ENCODE data around the gene TNS3.

TNS3 gene

DNA sequence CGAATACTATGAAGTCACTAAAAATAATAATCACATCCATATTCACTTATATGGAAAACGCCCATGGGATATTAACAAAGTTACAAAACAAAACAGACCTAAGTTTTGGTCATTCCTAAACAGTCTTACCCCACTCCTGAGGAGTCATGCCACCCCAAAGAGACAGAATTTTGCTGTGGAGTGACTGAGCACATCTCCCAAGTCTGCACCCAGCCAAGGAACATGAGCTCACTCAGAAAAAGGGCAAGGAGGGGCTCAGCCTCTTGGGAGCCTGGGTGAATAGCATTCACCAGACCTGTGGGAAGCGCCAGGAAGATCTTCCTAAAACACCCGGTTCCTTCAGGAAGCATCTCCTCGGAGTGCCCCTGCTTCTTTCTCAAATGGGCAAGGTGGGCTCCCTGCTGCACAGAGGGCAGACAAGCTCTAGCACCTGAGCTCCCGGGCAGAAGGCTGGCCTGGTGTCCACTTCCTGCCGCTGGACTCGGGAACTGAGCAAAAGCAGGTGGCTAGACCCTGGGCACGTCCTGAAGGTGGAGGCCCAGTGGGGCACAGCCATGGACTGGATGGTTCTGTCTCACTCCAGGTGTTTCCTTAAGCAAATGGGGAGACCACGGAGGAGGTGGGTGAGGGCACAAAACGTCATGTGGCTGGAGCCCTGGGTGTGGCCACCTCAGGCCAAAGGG is 31.0 kb downstream of the TNS3 start:
- Histone ChIP-seq H3K27me3 (ENCODE audit: control insufficient read depth, low read length) (no peaks in the 10 kb centered on the region), H3K27ac (ENCODE audit: low read depth, low read length) (no peak overlapping the region), H3K36me3 (ENCODE audit: control insufficient read depth, low read length) (no peaks in the 10 kb centered on the region), H3F3A (ENCODE audit: control insufficient read depth, insufficient read depth) (no peaks in the 10 kb centered on the region), H3K79me2 (ENCODE audit: control insufficient read depth, low read length) (no peaks in the 10 kb centered on the region), H3K9me2 (replicated peaks; ENCODE audit: control insufficient read depth, low read length) (no peaks in the 10 kb centered on the region), H3K4me3 (ENCODE audit: low read length) (no peak overlapping the region), H3K9me3 (ENCODE audit: control insufficient read depth, insufficient read depth, low read length) (no peaks in the 10 kb centered on the region), H3K4me2 (ENCODE audit: low read length) (no peak overlapping the region), H3K4me1 (ENCODE audit: control insufficient read depth, low read length) (peaks cover 13% of the 10 kb centered on the region), H4K20me1 (ENCODE audit: control insufficient read depth, insufficient read depth, low read depth, low read length) (no peaks in the 10 kb centered on the region)
- TF ChIP-seq EZH2phosphoT487 (IDR thresholded peaks at IDR 0.05; ENCODE audit: borderline replicate concordance, low read length) = no peak
- TF ChIP-seq, protein P1, sequence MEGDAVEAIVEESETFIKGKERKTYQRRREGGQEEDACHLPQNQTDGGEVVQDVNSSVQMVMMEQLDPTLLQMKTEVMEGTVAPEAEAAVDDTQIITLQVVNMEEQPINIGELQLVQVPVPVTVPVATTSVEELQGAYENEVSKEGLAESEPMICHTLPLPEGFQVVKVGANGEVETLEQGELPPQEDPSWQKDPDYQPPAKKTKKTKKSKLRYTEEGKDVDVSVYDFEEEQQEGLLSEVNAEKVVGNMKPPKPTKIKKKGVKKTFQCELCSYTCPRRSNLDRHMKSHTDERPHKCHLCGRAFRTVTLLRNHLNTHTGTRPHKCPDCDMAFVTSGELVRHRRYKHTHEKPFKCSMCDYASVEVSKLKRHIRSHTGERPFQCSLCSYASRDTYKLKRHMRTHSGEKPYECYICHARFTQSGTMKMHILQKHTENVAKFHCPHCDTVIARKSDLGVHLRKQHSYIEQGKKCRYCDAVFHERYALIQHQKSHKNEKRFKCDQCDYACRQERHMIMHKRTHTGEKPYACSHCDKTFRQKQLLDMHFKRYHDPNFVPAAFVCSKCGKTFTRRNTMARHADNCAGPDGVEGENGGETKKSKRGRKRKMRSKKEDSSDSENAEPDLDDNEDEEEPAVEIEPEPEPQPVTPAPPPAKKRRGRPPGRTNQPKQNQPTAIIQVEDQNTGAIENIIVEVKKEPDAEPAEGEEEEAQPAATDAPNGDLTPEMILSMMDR (IDR thresholded peaks at IDR 0.05; ENCODE audit: low read depth, low read length, poor library complexity, severe bottlenecking) = no peak

DNA sequence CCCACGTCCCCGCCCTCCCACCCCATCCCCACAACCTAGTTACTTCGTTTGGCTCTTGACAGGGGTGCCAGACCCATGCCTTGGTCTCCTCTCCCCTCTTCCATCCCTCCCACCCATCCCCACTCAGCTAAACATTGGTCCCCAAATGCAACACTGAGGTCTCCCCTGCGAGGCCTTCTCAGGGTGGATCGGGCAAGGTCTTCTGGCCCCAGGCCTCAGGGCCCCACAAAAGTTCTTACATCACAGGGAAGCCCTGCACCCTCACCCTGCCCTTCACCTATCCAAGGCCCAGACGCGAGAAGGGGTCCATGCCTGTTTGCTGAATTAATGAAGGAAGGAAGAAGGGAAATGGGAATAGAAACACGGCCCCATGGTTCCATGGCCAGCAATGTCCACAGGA is 32.0 kb downstream of the TNS3 start:
- TF ChIP-seq EZH2phosphoT487 (IDR thresholded peaks at IDR 0.05; ENCODE audit: borderline replicate concordance, low read length) = no peak
- TF ChIP-seq, protein P1 (IDR thresholded peaks at IDR 0.05; ENCODE audit: low read depth, low read length, poor library complexity, severe bottlenecking) = no peak
- Histone ChIP-seq H3K27ac (ENCODE audit: low read depth, low read length) (no peak overlapping the region), H3K9me2 (replicated peaks; ENCODE audit: control insufficient read depth, low read length) (no peaks in the 10 kb centered on the region), H3K4me1 (ENCODE audit: control insufficient read depth, low read length) (peaks cover 13% of the 10 kb centered on the region), H3K36me3 (ENCODE audit: control insufficient read depth, low read length) (no peaks in the 10 kb centered on the region), H3F3A (ENCODE audit: control insufficient read depth, insufficient read depth) (no peaks in the 10 kb centered on the region), H3K27me3 (ENCODE audit: control insufficient read depth, low read length) (no peaks in the 10 kb centered on the region), H3K79me2 (ENCODE audit: control insufficient read depth, low read length) (no peaks in the 10 kb centered on the region), H3K4me2 (ENCODE audit: low read length) (no peak overlapping the region), H3K4me3 (ENCODE audit: low read length) (no peak overlapping the region), H3K9me3 (ENCODE audit: control insufficient read depth, insufficient read depth, low read length) (no peaks in the 10 kb centered on the region), H4K20me1 (ENCODE audit: control insufficient read depth, insufficient read depth, low read depth, low read length) (no peaks in the 10 kb centered on the region)

DNA sequence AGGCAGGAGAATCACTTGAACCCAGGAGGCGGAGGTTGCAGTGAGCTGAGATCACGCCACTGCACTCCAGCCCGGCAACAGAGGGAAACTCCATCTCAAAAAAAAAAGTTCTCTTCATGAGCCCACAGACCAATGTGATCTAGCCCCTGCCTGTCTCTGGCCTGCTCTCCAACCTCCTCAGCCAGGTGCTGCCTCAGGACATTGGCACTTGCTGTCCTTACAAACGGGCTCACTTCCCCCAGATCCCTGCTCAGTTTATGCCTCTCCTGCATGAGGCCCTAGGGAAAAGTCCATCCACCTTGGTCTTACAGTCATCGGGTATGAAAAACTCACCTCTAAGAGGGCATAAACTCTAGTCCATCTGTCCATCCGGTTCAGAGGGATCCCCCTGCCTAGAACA is 32.5 kb downstream of the TNS3 start:
- TF ChIP-seq, protein P1 (IDR thresholded peaks at IDR 0.05; ENCODE audit: low read depth, low read length, poor library complexity, severe bottlenecking) = no peak
- no peak for TF ChIP-seq EZH2phosphoT487 (IDR thresholded peaks at IDR 0.05; ENCODE audit: borderline replicate concordance, low read length)
- Histone ChIP-seq H4K20me1 (ENCODE audit: control insufficient read depth, insufficient read depth, low read depth, low read length) (no peaks in the 10 kb centered on the region), H3K4me1 (ENCODE audit: control insufficient read depth, low read length) (peaks cover 13% of the 10 kb centered on the region)

More for the DNA sequence above, 32.5 kb downstream of the TNS3 start:
- H3K79me2 ChIP-seq (ENCODE audit: control insufficient read depth, low read length) = no peaks in the 10 kb centered on the region
- H3K9me3 ChIP-seq (ENCODE audit: control insufficient read depth, insufficient read depth, low read length) = no peaks in the 10 kb centered on the region
- no peaks in the 10 kb centered on the region for H3F3A ChIP-seq (ENCODE audit: control insufficient read depth, insufficient read depth)
- H3K27ac ChIP-seq (ENCODE audit: low read depth, low read length) = no peak overlapping the region
- no peak overlapping the region for H3K4me2 ChIP-seq (ENCODE audit: low read length)
- H3K9me2 ChIP-seq (replicated peaks; ENCODE audit: control insufficient read depth, low read length) = no peaks in the 10 kb centered on the region
- no peaks in the 10 kb centered on the region for H3K27me3 ChIP-seq (ENCODE audit: control insufficient read depth, low read length)
- no peak overlapping the region for H3K4me3 ChIP-seq (ENCODE audit: low read length)
- H3K36me3 ChIP-seq (ENCODE audit: control insufficient read depth, low read length) = no peaks in the 10 kb centered on the region

Data from DOHH2 (cell line).